Thyroid gland (tissue), 4 donors: ENCODE results near the gene USP48. TPM values are rescaled to one million over a fixed set of nuclear protein-coding genes. Genes with fewer than 3 reads are reported as not detected.

Experiments
- DNase-seq, 2 donors: peaks; one replicate each; pipeline ENCODE4 v3.0.0-alpha.2; 2019
- H3K27ac ChIP-seq, 3 donors: fragments of 200-600 bp; sonication (generic); 1 replicate in 2 of 3; 2 replicates in 1 of 3; pipeline ENCODE4 v1.5.1; 2016 to 2019; ENCODE audit warnings: mild to moderate bottlenecking in 1 of 3, moderate library complexity in 1 of 3
- H3K27me3 ChIP-seq: fragments of 200-600 bp; sonication (generic); one replicate; pipeline ENCODE4 v1.5.1; 2019
- H3K36me3 ChIP-seq, 2 donors: fragments of 200-600 bp; sonication (generic); one replicate each; pipeline ENCODE4 v1.5.1; 2016 to 2019
- H3K4me1 ChIP-seq, 2 donors: fragments of 200-600 bp; sonication (generic); one replicate each; pipeline ENCODE4 v1.5.1; 2017 to 2019
- H3K4me3 ChIP-seq, 3 donors: fragments of 200-600 bp; sonication (generic); replicated peaks in 1 of 3; 1 replicate in 2 of 3; 2 replicates in 1 of 3; pipeline ENCODE4 v1.5.1; 2016; ENCODE audit warnings: mild to moderate bottlenecking in 1 of 3
- H3K9me3 ChIP-seq: fragments of 200-600 bp; sonication (generic); one replicate; pipeline ENCODE4 v1.5.1; 2017
- POLR2A ChIP-seq, 2 donors: fragments of 450-650 bp; IDR thresholded peaks; one replicate each; pipeline ENCODE4 v1.6.1; 2017; ENCODE audit warnings: antibody characterized with exemption in 2 of 2, mild to moderate bottlenecking in 2 of 2, moderate library complexity in 1 of 2
- WGBS, 2 donors: methylation state at CpG; one replicate each; pipeline ENCODE4 v1.1.5; 2017; 5-methylcytosine and 5-hydroxymethylcytosine counted together
- intact Hi-C: fragments of 100-400 bp; cut with DNase I; formaldehyde crosslinking; loops from one replicate; pipeline ENCODE4 v1.15.1; 2023
- total RNA-seq, 4 donors: library from RNA; depleted of rRNA; stranded (reverse); fragments of >200 nt; gene quantifications; one replicate each; pipeline ENCODE4 v1.2.3, GENCODE V29; 2016
- TF ChIP-seq, protein P1 (sequence below), 6 experiments: fragments of 200-600 bp in 3 of 6; fragments of 450-650 bp in 3 of 6; sonication (generic) in 3 of 6; IDR thresholded peaks; one replicate each; pipeline ENCODE4 v1.5.1; 2016 to 2019; ENCODE audit warnings: antibody characterized with exemption in 6 of 6, mild to moderate bottlenecking in 2 of 6, inconsistent platforms in 1 of 6, moderate library complexity in 1 of 6

USP48 gene
- total RNA-seq, 4 donors from 2014 or later = 77.4 to 113 (median 88.5) TPM

- Histone ChIP-seq H3K36me3 (no peaks in the 10 kb centered on the region), H3K9me3 (no peaks in the 10 kb centered on the region), H3K27ac (peak overlapping the region; percentile 76 to 94 (median 93)), H3K4me1 (peaks cover 81 to 91% of the 10 kb centered on the region in 2 donors), H3K27me3 (no peaks in the 10 kb centered on the region), H3K4me3 (peak overlapping the region in 1 of 3 donors; percentile 83)
- intact Hi-C loops = no loop called here
- TF ChIP-seq, protein P1, sequence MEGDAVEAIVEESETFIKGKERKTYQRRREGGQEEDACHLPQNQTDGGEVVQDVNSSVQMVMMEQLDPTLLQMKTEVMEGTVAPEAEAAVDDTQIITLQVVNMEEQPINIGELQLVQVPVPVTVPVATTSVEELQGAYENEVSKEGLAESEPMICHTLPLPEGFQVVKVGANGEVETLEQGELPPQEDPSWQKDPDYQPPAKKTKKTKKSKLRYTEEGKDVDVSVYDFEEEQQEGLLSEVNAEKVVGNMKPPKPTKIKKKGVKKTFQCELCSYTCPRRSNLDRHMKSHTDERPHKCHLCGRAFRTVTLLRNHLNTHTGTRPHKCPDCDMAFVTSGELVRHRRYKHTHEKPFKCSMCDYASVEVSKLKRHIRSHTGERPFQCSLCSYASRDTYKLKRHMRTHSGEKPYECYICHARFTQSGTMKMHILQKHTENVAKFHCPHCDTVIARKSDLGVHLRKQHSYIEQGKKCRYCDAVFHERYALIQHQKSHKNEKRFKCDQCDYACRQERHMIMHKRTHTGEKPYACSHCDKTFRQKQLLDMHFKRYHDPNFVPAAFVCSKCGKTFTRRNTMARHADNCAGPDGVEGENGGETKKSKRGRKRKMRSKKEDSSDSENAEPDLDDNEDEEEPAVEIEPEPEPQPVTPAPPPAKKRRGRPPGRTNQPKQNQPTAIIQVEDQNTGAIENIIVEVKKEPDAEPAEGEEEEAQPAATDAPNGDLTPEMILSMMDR (IDR thresholded peaks at IDR 0.05) = no peak
- no peak for TF ChIP-seq POLR2A (IDR thresholded peaks at IDR 0.05)
- DNase-seq = no peak
- WGBS, 2 donors = 54 to 61% methylated on average over 15 to 16 of the region's 16 CpGs
Measured at GRCh38 chr1:21670059-21670881, 112.7 kb downstream of the USP48 start.

DNA sequence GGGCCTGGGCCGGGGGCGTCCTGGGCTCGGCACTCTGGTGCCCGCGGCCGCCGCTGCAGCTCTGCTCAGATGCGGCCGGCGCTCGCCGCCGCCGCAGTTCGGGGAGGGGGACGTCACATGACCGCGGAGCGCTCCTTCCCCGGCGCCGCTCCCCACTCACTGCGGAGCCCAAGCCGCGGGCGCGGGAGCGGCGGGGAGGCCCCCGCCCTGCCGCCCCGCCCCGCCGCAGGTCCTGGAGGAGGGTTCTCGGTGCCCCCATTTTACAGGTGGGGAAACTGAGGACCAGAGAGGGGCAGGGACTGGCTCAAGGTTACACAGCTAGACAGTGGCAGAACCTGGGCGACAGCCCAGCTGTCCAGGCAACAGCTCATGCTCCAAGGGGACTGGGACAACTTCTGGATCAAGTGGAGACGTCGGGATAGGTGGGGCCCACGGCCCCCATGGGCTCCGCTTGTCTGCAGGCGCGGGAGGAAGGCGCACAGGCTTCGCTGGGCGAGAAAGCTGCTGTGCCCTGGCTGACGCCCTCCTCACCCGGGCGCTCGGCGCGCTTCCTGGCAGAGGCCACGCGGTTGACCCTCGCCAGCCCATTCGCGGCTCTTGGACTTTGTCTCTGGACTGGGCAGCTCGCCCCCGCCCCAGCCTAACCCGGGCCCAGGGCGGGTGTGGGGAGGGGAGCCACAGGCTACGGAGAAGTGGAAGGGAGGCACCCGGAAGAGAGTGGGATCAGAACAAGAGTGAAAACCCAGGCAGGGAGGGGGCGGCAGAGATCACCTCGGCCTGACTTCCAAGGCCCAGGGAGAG is 113.5 kb downstream of the USP48 start, which contains the start of gene RAP1GAP:
TSS of gene RAP1GAP (minus strand) at position 100 of the 801 bp plus-strand sequence. CDS start 49,325 bp downstream, outside the sequence.
- H3K4me3 ChIP-seq = peak within 1 kb of the TSS; percentile 43 to 83 (median 48)
- peaks cover 81 to 90% of the 10 kb centered on the region in 2 donors for H3K4me1 ChIP-seq
- DNase-seq = peak; percentile 69 to 76
- peaks cover 4 to 5% of the 10 kb centered on the region in 2 donors for H3K36me3 ChIP-seq
- intact Hi-C loops = loop anchor here (10.0 kb wide), 3 partner anchors 115 to 415 kb away; partner anchors contain the start of gene USP48
- WGBS, 2 donors = 3 to 5% methylated on average over 7 to 18 of the region's 64 CpGs
- TF ChIP-seq, protein P1 (IDR thresholded peaks at IDR 0.05) = peak in 1 of 6 experiments; percentile 10
- peak in 1 of 2 donors; percentile 86 for TF ChIP-seq POLR2A (IDR thresholded peaks at IDR 0.05)
- H3K9me3 ChIP-seq = no peaks in the 10 kb centered on the region
- H3K27me3 ChIP-seq = no peaks in the 10 kb centered on the region
- H3K27ac ChIP-seq = peak within 1 kb of the TSS; percentile 76 to 94 (median 93)

- Histone ChIP-seq H3K4me1 (peaks cover 81 to 89% of the 10 kb centered on the region in 2 donors), H3K27me3 (no peaks in the 10 kb centered on the region), H3K4me3 (peak overlapping the region; percentile 43 to 83 (median 48)), H3K27ac (peak overlapping the region; percentile 76 to 94 (median 93)), H3K9me3 (no peaks in the 10 kb centered on the region), H3K36me3 (peaks cover 4 to 6% of the 10 kb centered on the region in 2 donors)
- no peak for DNase-seq
- TF ChIP-seq POLR2A (IDR thresholded peaks at IDR 0.05) = no peak
- TF ChIP-seq, protein P1 (IDR thresholded peaks at IDR 0.05) = no peak
- intact Hi-C loops = loop anchor here (10.0 kb wide), 3 partner anchors 116 to 414 kb away; partner anchors contain the start of gene USP48
- 0 to 4% methylated on average over 5 to 16 of the region's 25 CpGs for WGBS, 2 donors
Measured at GRCh38 chr1:21668951-21669257, 114.0 kb downstream of the USP48 start.

- 9 to 14% methylated on average over 10 to 20 of the region's 33 CpGs for WGBS, 2 donors
- H3K27ac ChIP-seq = peak overlapping the region; percentile 76 to 94 (median 93)
- DNase-seq = no peak
- peaks cover 81 to 84% of the 10 kb centered on the region in 2 donors for H3K4me1 ChIP-seq
- peak overlapping the region; percentile 43 to 83 (median 48) for H3K4me3 ChIP-seq
- H3K9me3 ChIP-seq = no peaks in the 10 kb centered on the region
- intact Hi-C loops = loop anchor here (10.0 kb wide), 3 partner anchors 116 to 414 kb away; partner anchors contain the start of gene USP48
- H3K27me3 ChIP-seq = no peaks in the 10 kb centered on the region
- TF ChIP-seq, protein P1 (IDR thresholded peaks at IDR 0.05) = peak in 1 of 6 experiments; percentile 11
- TF ChIP-seq POLR2A (IDR thresholded peaks at IDR 0.05) = no peak
- H3K36me3 ChIP-seq = peaks cover 4 to 7% of the 10 kb centered on the region in 2 donors
Measured at GRCh38 chr1:21668232-21668950, 114.6 kb downstream of the USP48 start.
